AG08395 (cell line): ENCODE measurements around the gene FRAS1.
A peak's percentile ranks its signal among the peaks of the same experiment; 100 is the strongest.
"Not testable (repeated sequence)": the region's sequence is repeated elsewhere in the genome, so short reads cannot be mapped to it uniquely, and the experiment has no call there.

ENCODE experiments used
- DNase-seq: peaks from one replicate; pipeline ENCODE4 v3.0.0; 2012; ENCODE audit warnings: mixed read lengths, low spot score

The FRAS1 gene

DNA sequence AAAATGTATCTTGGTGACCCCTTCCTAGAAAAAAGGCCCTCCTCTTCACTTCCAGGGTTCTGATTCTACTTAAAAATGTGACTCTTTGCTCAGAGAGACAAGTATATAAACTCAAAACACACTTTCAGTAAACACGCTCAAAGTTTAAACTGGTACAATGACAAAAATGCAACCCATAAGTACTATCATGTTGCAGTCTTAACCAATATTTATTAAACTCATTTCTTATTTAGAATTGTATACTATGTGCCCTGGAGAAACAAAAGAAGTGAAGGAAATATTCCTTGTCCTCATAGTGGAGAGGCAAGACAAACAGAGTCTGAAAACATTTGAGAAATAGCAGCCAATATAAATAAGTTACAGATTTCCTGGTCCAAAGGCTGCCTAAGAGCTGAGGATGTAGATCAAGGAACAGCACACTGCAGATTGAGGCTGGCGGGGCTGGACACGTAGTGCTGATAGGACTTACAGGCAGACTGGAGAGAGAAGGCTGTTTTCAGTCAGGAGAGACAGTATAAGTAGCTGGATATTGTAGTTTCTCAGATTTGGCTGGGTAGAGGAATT is 455.3 kb downstream of the FRAS1 start:
- no peak for DNase-seq

DNA sequence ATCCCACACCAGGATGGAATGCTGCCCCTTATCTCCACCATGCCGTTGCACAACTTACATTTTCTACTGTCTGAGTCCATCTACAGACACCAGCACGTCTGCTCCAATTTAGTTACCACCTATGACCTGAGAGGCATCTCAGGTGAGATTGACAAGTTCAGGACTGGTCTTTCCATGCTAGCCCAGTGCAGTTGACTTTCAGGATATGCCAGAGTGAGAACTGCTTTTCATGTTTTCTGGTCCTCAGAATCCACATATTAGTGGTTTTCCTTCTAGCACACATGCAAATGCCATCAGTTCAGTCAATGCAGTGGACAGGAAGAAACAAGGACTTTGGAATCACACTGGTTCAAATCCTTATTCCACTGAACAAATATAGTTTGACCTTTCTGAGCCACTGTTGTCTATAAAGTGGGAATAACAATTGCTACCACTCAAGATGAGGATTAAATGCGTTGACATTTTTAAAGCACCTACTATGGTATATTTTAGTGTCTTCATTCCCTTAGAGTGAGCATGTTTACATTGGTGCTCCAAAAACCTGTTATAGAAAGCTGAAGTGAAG is 456.4 kb downstream of the FRAS1 start:
- no peak for DNase-seq

DNA sequence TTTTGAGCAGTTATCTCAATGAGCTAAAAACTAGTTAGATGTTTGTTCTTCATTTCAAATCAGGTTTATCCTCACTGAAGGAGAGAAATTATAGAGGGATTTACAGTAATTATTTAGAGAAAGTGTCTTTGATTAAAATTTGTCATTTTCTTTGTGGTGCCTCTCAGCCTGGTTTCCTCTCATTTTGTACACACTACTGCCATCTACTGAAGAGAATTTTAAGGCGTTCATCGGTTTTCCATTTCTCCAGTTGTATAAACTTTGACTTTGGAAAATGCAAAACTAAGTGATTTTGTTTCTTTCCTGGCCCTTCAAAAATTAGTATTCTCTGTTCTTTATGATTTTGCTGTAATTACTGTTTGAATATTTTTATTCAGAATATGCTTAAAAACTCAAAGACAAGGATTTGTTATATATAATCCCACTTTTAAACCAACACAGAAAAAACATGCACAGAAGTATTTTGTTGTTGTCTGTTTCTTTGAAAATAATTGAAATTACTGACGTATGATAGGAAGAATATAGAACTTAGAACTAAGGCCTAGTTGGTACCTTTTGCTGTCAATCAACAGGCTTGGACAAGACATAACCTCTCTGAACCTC is 460.0 kb downstream of the FRAS1 start:
- peak; percentile 41 for DNase-seq

DNA sequence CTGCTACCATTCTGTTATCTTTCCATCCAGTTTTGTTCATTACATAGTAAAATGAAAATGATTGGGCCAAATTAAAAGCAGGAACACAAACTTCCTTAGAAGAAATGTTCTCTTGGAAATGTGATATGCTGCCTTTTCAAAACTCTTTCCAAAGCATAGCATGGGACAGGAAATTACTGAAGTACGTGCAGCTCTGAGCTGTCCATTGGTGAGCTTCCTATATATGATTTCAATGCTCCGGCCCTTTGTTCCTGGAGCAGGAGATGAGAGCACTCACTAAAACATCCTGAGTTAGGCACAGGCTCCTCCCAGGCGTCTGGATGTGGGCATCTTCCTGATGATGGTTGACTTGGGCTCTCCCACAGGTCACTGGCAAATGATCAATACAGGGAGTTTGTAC is 461.4 kb downstream of the FRAS1 start:
- DNase-seq, result no peak

DNA sequence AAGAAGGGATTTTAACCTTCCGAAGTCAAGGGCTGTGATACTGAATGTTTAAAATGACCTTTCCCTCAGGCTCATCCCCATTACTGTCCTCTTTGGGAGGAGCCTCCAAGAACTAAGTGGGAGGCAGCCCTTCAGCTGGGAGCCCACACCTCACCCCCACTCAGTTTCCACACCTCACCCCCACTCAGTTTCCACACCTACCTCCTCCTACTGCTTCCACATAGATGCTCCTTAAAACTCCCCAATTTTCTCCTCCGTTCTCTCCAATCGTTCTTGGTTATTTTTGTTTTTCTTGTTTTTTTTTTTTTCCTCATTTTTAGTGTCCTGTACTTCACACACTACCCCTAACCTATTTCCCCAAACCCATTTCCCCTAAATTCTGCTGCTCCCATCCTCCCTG is 462.8 kb downstream of the FRAS1 start:
- DNase-seq, result no peak

DNA sequence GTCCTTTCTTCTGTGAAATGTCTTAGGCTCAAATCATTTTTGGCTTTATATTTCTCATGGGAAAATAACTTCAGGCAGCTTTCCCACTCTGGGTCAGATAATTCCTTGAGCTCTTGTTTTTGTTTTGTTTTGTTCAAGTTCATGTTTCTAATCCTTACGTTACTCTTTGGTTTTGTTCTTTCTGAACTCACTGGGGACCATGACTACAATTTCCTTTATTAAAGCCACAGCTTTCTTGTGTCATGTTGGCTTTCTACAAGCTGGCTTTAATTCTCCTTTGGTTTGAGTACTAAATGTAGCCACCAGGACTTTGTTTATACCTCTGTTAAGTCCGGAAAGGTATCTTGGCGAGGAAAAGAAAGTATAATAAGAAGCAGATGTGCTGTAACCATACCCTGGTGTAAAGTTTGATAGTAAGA is 463.7 kb downstream of the FRAS1 start:
- peak; percentile 15 for DNase-seq

DNA sequence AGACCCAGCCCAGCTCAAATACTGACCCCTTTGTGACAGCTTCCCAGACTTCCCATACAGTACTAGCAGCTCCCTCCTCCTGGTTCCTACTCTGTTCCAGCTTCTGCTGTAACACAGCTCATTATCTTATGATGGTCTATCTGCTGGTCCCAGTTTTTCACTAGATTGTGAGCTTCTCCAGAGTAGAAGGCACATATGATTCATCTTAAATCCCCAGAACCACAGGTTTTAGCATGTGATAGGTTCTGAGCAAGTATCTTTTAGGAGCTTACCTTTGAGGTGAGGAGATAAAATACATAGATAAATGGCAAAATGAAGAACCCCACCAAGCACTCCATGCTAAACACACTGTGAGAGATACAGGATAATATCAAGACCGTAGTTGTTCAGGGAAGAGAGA is 466.9 kb downstream of the FRAS1 start:
- DNase-seq, result no peak

DNA sequence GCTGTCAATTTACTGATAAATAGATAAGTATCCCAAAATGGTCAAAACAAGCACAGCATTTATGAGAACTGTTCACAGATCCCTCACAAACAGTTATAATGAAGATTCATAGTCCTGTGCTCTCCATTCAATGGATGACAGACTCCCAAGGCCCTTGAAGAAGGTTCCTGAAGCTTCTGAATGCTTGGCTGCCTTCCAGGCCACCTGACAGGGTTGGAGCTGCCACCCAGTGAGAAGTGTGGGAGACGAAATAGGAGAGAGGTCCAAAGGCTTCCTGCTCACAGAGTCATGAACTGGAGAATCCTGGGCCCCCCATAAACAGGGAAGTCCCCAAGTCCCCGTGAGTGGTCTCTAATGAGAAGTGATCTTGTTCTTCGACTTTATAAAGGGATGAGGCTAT is 468.4 kb downstream of the FRAS1 start:
- no peak for DNase-seq

DNA sequence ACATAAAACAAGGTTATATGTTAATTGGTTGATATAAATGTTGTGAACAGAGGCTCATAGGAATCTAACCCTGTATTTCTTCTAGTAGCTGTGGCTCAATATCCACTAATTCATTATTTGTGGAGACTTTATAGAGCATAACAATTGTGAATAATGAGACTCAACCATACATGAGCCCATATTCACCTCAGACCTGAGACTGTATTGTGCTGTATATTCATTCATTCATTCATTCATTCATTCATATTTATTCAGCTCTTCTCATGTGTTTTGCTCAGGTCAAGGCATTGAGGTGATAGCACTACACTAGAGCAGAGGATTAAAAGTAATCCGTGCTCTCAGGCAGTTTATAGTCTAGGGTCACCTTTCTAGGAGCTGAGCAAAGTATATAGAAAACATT is 470.0 kb downstream of the FRAS1 start:
- DNase-seq, result no peak

DNA sequence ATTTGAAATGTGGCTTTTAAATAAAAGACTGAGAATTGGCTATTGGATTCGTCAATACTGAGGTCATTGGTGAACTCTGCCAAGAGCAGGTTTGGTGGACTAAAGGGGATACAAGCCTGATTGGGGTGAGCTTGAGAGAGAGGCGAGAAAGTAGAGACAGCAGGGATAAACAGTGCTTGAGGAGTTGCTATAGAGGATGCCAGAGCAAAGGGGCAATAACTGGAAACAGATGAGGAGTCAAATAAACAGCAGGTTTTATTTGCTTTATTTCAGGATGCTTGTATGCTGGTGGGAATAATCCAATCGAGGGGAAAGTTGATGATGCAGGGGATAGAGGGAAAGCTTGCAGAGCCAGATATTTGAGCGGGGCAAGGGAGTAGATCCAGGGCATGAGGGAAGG is 470.4 kb downstream of the FRAS1 start:
- no peak for DNase-seq

DNA sequence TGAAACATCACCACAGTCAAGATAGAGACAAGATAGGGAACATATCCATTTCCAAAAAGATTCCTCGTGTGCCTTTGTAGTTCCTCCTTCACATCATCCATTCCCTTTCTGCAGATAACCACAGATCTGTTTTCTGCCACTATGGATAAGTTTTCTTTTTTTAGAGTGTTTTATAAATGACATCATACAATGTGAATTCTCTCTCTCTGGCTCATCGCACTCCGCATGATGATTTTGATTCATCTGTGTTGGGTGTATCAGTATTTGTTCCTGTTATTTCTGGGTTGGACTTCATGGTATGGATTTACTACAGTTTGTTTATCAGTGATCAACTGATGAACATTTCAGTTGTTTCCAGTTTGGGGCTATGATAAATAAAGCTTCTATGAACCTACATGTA is 471.2 kb downstream of the FRAS1 start:
- peak; percentile 22 for DNase-seq

DNA sequence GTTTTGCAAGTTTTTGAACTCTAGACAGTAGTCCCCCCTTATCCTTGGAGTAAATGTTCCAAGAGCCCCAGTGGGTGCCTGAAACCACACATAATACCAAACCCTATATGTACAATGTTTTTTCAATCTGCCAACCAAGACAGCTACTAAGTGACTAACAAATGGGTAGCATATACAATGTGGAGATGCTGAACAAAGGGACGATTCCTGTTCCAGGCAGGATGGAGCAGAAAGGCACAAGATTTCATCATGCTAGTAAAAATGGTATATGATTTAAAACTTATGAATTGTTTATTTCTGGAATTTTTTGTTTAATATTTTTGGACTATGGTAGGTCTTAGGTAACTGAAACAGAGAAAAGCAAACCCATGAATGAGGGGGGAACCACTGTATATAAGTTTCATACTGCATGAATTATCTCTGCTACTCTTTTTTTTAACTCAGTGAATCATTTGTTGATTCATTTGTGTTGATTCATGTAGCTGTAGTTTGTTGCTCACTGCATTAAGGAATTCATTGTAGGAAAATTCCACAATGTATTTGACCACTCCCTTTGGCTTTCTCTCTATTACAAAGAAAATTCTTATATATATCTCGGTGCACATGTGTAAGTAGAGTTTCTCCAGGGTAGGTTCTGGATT is 472.6 kb downstream of the FRAS1 start:
- DNase-seq, result peak; percentile 80

DNA sequence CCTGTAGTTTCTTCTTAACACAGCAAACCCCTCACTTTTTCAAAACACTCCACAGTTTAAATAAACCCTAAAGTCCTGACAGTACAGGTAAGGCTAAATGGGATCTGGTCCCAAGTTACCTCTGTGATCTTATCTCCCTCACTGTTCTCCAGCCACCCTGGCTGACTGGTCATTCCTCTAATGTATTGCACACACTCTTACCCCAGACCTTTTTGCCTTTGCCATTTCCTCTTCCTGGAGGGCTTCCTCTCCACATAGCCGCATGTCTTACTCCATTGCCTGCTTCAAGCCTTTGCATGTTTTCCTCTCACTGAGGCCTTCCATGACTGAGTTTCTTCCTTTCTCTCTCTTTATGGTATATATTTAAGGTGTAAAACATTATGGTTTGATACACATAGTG is 474.9 kb downstream of the FRAS1 start:
- no peak for DNase-seq

DNA sequence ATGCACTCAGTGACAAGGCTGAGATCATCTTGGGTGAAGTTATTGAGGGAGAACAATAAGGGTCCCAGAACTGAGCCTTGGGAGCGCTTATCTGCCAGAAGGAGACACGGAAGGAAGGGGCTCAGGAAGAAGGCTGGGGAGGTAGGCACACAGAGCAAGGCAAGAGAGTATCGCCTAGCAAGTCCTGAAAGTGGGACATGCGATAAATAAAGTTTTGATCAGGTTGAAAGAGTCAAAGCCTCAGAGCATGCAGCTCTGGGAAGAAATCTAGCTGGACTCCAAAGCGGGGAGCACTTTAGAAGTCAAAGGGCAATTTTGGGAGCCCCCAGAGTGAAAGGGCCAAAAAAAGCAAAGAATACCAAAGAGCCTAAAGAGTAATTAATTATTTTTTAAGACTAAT is 476.7 kb downstream of the FRAS1 start:
- DNase-seq, result no peak

DNA sequence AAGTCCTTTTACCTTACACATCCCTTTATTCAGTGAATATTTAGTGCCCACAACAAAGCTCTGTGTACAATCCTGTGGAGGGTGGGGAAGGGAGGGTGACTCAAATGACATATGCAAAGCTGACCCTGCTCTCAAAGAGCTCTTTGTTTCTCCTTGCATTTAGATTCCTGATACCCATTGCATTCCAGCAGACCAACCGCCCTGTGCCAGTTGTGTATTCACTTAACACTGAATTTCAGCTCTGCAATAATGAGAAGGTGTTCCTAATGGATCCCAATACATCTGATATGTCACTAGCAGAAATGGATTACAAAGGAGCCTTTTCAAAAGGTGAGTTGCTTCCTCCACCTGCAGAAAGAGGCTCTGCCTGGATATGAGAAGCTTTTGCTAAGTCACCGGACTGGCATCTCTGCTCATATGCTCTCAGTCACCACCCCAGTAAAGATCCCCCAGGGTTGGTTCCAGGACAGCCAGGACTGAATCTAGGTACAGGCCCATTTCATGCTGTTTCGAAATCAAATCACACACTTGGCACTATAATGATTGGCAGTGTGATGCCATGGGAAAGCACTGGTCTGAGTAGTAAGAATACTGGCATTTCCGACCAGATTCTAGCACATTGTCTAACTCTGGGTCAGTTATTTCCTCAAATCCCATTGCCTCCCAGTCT is 477.3 kb downstream of the FRAS1 start:
- no peak for DNase-seq

DNA sequence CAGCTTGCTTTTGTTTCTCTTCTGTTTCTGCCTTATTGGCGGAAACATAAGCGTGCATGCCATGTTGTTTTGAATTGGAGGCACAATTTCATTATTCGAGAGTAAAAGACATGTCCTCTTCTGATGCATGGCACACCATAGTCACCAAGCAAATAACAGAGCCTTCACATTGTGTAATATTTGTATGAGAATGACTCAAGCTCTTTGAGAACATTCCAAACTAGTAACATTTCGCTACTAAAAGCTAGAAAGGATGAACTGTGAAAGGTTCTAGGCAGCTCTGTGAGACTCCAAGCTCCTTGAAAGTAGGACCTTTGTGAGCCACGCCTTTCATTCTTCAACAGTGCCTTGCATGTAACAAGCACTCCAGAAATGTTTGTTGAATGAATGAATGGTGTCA is 485.2 kb downstream of the FRAS1 start:
- peak; percentile 54 for DNase-seq

DNA sequence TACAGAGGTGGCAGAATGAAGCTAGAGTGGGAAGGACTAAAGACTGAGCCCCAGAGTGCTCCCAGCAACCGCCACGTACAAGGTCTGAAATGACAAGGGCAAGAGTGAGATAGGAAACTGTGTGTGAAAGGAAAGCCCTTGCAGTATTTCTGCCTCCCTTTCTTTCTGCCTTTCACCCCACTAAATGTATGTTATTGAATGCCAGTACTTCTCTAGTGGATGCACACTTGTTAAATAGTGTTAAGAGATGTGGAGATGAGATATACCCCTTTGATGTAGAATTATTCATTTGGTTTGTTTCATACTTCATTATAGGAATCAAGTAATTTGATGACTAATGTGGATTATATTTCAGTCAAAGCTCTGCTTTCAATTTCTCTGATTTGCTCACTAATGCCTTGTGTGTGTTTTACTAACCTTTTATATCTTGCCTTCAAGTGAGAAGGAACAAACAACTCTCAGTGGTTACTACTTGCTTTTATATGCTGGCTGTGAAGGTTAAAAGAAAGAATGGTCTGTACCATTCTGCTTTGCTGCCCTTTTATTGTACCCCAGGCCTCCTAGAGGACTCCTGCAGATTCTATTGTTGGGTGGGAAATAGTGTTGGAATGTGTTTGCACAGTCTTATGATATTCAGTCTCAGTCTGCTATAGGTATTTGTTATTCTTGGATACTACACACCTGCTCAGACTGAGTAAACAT is 486.5 kb downstream of the FRAS1 start:
- no peak for DNase-seq

DNA sequence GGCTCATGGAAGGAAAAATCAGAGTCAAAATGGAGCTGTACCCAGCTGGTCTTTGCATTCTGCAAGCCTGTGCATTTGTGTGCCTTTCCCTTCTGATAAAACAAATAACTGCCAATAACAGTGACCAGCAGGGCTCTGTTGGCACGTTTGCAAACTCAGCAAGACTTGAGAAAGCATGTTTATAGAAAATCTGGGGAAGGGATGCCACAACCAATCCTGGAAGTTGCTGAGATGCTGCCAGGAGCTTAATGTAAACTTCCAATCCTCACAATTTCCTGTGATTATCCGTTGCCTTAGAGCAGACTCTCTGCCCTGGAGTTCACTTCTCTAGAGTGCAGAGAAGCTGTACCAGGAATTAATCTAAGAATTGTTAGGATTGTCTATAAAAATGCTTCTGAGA is 487.6 kb downstream of the FRAS1 start:
- DNase-seq, result no peak

DNA sequence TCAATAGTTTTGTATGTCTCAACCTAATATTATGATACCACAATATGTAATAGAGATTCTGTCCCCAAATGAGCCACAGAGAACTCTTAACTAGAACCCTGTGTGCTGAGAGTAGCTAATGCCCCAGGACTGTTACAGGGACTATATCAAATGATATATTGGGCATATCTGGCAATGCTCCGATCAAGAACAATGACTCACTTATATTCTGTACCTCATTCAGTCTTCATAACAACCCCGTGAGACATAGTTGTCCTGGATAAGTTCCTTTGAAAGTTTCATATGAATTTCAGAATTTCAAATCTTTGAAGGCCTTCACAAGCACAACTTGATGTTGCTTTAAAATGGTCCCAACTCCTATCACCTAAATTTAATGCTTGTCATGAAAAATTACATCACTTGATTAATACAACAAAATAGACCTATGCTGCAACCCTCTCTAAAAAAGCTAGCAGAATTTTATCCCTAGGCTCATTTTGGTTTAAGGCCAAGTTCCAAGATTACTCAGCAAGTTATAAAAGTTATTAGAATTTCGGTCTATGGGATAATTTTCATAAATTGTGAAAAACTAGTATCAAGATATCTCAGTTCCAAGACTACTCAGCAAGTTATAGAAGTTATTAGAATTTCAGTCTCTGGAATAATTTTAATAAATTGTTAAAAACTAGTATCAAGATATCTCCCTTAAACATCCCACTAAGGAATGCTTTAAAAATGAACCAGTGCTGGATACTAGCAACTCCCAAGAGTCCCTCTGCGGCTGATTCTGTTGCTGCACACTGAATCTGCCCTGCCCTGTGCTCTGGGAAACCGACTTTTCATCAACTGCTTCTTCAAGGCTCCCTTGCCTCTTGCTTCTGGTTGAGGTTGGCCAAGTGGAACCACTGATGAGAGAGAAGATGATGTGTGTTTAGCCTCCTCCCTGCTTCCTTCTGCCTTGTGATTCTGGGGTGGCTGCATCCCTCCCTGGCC is 488.4 kb downstream of the FRAS1 start:
- no peak for DNase-seq

DNA sequence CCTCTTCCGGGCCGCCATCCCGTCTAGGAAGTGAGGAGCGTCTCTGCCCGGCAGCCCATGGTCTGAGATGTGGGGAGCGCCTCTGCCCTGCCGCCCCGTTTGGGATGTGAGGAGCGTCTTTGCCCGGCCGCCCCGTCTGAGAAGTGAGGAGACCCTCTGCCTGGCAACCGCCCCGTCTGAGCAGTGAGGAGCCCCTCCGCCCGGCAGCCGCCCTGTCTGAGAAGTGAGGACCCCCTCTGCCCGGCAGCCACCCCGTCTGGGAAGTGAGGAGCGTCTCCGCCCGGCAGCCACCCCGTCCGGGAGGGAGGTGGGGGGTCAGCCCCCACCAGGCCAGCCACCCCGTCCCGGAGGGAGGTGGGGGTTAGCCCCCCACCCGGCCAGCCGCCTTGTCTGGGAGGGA is 490.8 kb downstream of the FRAS1 start:
- not testable (repeated sequence) for DNase-seq

DNA sequence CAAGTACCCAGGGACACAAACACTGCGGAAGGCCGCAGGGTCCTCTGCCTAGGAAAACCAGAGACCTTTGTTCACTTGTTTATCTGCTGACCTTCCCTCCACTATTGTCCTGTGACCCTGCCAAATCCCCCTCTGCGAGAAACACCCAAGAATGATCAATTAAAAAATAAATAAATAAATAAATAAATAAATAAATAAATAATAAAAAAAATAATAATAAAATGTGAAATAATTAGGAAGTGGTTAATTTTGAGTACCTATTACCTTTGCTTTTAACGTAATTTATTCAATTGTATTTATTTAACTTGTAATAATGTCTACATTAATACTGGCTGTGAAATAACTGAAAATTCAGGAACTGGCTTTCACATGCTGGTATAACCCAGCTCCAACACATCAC is 491.8 kb downstream of the FRAS1 start:
- not testable (repeated sequence) for DNase-seq
